AG09309 (cell line): ENCODE results near the gene SYNGR1.
A peak's percentile ranks its signal among the peaks of the same experiment; 100 is the strongest.

Source experiments
- DNase-seq: peaks from one replicate; pipeline ENCODE4 v3.0.0-alpha.2; 2010; ENCODE audit warnings: low read depth
- H3K4me3 ChIP-seq: 2 replicates; pipeline ENCODE4 v1.5.1; 2011; ENCODE audit warnings: mild to moderate bottlenecking, low read depth, low read length, moderate library complexity; ENCODE audit not compliant: control insufficient read depth
- TF ChIP-seq, protein P1 (sequence below): IDR thresholded peaks from 2 replicates; pipeline ENCODE4 v1.5.1; 2011; ENCODE audit warnings: mild to moderate bottlenecking, low read depth, low read length, inconsistent platforms; ENCODE audit not compliant: insufficient read depth, control insufficient read depth; ENCODE audit errors: missing control alignments

Gene SYNGR1

GRCh38 chr22:39345231-39345630 is 4.6 kb upstream of the SYNGR1 start:
- H3K4me3 ChIP-seq, result no peak overlapping the region
- no peak for DNase-seq
- TF ChIP-seq, protein P1, sequence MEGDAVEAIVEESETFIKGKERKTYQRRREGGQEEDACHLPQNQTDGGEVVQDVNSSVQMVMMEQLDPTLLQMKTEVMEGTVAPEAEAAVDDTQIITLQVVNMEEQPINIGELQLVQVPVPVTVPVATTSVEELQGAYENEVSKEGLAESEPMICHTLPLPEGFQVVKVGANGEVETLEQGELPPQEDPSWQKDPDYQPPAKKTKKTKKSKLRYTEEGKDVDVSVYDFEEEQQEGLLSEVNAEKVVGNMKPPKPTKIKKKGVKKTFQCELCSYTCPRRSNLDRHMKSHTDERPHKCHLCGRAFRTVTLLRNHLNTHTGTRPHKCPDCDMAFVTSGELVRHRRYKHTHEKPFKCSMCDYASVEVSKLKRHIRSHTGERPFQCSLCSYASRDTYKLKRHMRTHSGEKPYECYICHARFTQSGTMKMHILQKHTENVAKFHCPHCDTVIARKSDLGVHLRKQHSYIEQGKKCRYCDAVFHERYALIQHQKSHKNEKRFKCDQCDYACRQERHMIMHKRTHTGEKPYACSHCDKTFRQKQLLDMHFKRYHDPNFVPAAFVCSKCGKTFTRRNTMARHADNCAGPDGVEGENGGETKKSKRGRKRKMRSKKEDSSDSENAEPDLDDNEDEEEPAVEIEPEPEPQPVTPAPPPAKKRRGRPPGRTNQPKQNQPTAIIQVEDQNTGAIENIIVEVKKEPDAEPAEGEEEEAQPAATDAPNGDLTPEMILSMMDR, result no peak

- DNase-seq, result no peak
- TF ChIP-seq, protein P1, result no peak
- H3K4me3 ChIP-seq, result peak overlapping the region; percentile 59
Observed at GRCh38 chr22:39348909-39349505, 784 bp upstream of the SYNGR1 start.

DNA sequence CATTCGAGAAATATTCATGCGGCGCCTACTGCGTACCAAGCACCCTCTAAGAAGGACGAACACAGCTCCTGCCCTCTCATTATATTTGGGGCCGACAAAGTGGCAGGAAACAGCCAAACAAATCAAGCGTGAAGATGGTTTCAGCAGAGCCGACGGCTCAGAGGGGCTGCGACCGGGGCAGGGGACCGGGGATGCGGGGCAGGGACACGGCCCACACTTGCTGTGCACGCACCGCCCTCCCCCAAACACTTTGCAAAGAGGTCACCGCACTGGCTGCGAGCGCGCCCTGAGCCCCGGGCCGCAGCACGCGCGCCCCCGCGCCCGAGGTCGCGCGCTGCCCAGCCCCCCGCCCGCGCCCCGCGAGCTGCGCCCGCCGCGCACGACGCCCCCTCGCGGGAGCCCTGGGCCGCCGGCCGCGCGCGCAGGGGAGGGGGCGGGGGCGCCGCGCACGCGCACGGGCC is 255 bp upstream of the SYNGR1 start:
- no peak for DNase-seq
- peak overlapping the region; percentile 59 for H3K4me3 ChIP-seq
- TF ChIP-seq, protein P1, result no peak

DNA sequence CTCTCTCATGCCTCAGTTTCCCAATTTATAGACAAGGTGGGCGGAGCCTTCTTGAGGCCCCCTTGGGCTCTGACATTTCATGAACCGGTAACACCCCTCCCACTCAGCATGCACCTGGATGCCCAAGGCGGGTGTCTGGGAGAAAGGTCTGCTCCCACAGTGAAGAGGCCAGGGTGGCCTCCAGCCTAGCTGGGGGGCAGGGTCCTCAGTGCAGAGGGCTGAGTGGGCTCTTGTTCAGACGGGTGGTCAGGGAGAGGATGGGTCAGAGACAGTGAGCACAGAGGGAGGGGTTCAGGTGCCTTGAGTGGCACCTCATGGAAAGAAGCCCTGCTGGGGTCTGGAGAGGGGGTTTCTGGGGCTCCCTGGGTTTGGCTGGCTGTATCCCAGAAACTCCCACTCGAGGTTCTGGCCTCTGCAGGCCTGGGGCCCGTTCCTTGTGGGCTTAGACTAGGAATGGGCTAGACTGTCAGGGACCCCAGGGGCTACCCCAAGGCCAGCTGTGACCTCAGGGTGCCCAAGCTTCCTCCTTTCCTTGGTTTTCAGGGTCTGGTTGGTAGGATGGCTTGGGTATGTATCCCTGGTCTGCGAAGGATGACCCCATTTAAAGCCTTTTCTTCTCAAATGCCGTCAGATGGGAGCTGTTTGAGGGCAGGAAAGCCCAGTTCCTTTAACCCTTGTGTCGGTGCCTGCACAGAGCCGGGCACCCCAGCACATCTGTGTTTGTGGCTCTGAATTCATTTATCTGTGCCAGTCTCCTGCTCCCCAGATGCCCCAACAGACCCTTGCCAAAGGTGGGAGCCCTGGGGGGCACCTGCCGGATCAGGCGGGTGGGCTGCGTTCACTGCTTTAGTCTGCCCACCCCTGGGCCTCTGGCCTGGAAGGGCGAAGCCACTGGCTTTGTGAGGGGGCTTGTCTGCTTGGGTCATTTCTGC is 1.2 kb downstream of the SYNGR1 start:
- TF ChIP-seq, protein P1, result no peak
- H3K4me3 ChIP-seq, result peak overlapping the region; percentile 55
- DNase-seq, result no peak

DNA sequence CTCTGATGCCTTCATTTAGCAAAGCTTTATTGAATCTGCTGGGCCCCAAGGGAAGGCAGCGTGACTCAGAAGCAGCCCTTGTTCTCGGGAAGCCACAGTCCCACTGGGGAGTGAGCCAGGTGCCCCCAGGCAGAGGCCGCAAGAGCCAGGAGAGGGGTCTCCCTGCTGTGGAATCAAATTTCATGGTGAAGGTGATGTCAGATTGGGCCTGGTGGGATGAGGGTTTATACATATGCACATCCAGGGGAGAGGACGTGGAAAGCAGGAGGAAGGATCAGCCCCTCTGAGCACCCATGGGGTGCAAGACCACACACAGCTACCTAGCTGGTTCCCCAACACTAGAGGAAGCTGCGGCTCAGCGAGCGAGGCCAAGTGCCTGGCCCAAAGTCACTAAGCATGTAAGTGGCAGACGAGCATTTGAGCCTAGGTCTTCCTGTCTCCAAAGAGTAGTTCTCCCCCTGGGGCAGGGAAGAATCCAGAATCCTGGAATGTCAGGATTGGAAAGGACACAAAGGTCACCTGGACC is 2.0 kb downstream of the SYNGR1 start:
- DNase-seq, result no peak
- H3K4me3 ChIP-seq, result no peak overlapping the region
- TF ChIP-seq, protein P1, result no peak

- TF ChIP-seq, protein P1, result no peak
- DNase-seq, result no peak
- no peak overlapping the region for H3K4me3 ChIP-seq
Observed at GRCh38 chr22:39352306-39352891, 2.6 kb downstream of the SYNGR1 start.
